Esophagus (tissue), 2 donors: Measurements from ENCODE around the gene MALRD1. TPM values are rescaled to one million over a fixed set of nuclear protein-coding genes. Genes with fewer than 3 reads are reported as not detected.

Source experiments
- H3K27ac ChIP-seq, 2 donors: one replicate each; pipeline ENCODE4 v1.5.1; 2013; ENCODE audit warnings: low read depth in 2 of 2, mild to moderate bottlenecking in 2 of 2, inconsistent platforms in 1 of 2, low read length in 1 of 2, moderate library complexity in 1 of 2
- H3K27me3 ChIP-seq, 2 donors: one replicate each; pipeline ENCODE4 v1.6.1; 2013; ENCODE audit warnings: low read length in 2 of 2, control low read depth in 1 of 2, mild to moderate bottlenecking in 1 of 2; ENCODE audit not compliant: insufficient read depth in 2 of 2, control insufficient read depth in 1 of 2
- H3K36me3 ChIP-seq, 2 donors: one replicate each; pipeline ENCODE4 v1.6.1; 2013; ENCODE audit warnings: low read length in 1 of 2; ENCODE audit not compliant: control insufficient read depth in 2 of 2, insufficient read depth in 2 of 2
- H3K4me1 ChIP-seq, 2 donors: one replicate each; pipeline ENCODE4 v1.6.1; 2013; ENCODE audit warnings: low read length in 1 of 2; ENCODE audit not compliant: control insufficient read depth in 2 of 2, insufficient read depth in 2 of 2
- H3K4me3 ChIP-seq, 2 donors: one replicate each; pipeline ENCODE4 v1.5.1; 2013; ENCODE audit warnings: low read length in 2 of 2, mild to moderate bottlenecking in 2 of 2, low read depth in 1 of 2, moderate library complexity in 1 of 2
- H3K9me3 ChIP-seq, 2 donors: one replicate each; pipeline ENCODE4 v1.6.1; 2013; ENCODE audit warnings: mild to moderate bottlenecking in 2 of 2, low read depth in 1 of 2, low read length in 1 of 2, moderate library complexity in 1 of 2; ENCODE audit not compliant: control insufficient read depth in 2 of 2, insufficient read depth in 1 of 2
- WGBS, 2 donors: extraction: QIAGEN DNeasy Blood & Tissue Kit; methylation state at CpG; one replicate each; pipeline ENCODE4 v1.1.7; 2013; 5-methylcytosine and 5-hydroxymethylcytosine counted together
- polyA plus RNA-seq, 2 donors: library from polyadenylated mRNA; stranded (reverse); fragments of 200-250 nt; gene quantifications; one replicate each; pipeline ENCODE4 v1.2.3, GENCODE V29; 2013
- donor health status: healthy with polysubstance abuse.
- donor health status: Bipolar disorder and iron deficiency.

MALRD1 gene
- polyA plus RNA-seq, 2 donors, result 0.07 to 0.14 TPM

DNA sequence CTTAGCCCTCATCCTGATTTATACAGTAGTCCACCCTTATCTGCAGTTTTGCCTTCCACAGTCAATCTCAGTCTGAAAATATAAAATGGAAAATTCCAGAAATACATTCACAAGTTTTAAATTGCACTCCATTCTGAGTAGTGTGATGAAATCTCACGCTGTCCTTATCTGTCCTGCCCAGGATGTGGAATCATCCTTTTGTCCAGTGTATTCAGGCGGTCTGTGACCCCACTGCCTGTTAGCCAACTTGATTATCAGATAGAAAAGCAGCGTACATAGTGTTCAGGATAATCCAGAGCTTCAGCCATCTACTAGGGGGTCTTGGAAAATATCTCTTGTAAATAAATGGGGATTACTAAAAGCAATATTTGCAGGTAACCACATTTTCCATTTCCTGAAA is 146.3 kb downstream of the MALRD1 start:
- Histone ChIP-seq H3K36me3 (no peaks in the 10 kb centered on the region), H3K4me1 (no peaks in the 10 kb centered on the region), H3K27ac (no peak overlapping the region), H3K27me3 (no peaks in the 10 kb centered on the region), H3K9me3 (no peaks in the 10 kb centered on the region), H3K4me3 (no peak overlapping the region)
- WGBS, 2 donors, result 79 to 82% methylated on average over 3 of the region's 3 CpGs

DNA sequence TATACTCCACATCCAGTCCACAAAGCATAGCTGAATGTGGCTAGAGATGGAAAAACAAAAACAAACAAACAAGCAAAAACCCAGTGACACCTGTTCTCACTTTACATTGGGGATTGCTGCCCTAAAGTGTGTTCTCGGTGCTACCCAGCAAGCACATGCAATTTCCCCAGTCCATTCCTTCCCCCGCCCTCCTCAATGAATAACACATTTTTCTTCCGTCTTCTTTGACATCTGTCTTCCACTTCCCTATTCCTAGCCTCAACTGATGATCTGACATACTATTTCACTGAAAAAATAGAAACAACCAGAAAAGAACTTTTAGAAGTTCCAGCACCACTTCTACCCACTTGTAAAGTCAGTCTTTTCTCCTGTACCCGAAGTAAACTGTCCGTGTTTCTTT is 147.1 kb downstream of the MALRD1 start:
- no peaks in the 10 kb centered on the region for H3K4me1 ChIP-seq
- no peak overlapping the region for H3K27ac ChIP-seq
- H3K27me3 ChIP-seq, result no peaks in the 10 kb centered on the region
- 83 to 84% methylated on average over 5 of the region's 5 CpGs for WGBS, 2 donors
- no peaks in the 10 kb centered on the region for H3K9me3 ChIP-seq
- no peak overlapping the region for H3K4me3 ChIP-seq
- no peaks in the 10 kb centered on the region for H3K36me3 ChIP-seq

GRCh38 chr10:19200211-19200610 is 151.6 kb downstream of the MALRD1 start:
- Histone ChIP-seq H3K27ac (no peak overlapping the region), H3K36me3 (no peaks in the 10 kb centered on the region), H3K9me3 (peaks cover 0 to 2% of the 10 kb centered on the region in 2 donors), H3K27me3 (no peaks in the 10 kb centered on the region), H3K4me1 (no peaks in the 10 kb centered on the region), H3K4me3 (no peak overlapping the region)
- WGBS, 2 donors, result 58 to 59% methylated on average over 2 of the region's 2 CpGs

DNA sequence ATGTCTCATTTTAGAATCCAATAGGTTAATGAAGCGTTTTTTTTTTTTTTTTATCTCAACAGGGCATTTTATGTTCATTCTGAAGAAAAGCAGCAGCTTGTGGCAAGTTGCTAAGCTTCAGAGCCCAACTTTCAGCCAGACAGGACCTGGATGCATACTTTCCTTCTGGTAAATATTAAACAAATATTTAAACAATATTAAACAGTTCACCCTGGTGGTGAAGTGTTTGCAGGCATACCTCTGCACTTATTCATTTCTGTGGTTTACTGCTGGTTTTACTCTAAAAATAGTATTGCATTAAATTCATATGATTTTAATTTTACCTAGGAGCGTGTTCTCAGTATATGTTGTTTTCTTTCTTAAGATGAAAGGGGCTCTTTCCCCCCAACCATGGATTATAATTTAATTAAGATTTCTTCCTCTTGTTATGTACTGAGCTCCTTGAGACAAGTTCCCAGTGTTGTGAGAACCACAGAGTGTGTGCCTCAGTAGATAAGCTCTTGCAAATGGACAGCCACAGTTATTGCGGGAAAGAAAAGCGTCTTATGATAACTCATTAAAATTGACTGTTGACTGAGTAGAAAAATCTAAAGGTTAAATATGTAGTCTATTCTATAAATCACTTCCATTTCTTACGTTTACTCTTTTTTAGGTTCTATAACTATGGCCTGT is 155.8 kb downstream of the MALRD1 start:
- Histone ChIP-seq H3K36me3 (no peaks in the 10 kb centered on the region), H3K27me3 (no peaks in the 10 kb centered on the region), H3K4me1 (no peaks in the 10 kb centered on the region), H3K4me3 (no peak overlapping the region), H3K27ac (no peak overlapping the region), H3K9me3 (peaks cover 0 to 2% of the 10 kb centered on the region in 2 donors)
- WGBS, 2 donors, result 75 to 76% methylated on average over 5 of the region's 5 CpGs

DNA sequence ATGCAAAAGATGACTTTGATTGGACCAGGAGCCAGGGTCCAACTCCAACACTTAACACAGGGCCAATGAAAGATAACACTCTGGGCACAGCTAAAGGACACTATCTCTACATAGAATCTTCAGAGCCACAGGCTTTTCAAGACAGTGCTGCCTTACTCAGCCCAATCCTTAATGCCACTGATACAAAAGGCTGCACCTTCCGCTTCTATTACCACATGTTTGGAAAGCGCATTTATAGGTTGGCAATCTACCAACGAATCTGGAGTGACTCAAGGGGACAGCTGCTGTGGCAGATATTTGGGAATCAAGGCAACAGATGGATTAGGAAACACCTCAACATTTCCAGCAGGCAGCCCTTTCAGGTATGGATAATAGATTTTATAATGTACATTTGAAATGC is 160.7 kb downstream of the MALRD1 start:
- WGBS, 2 donors, result 69 to 70% methylated on average over 3 of the region's 3 CpGs
- no peaks in the 10 kb centered on the region for H3K4me1 ChIP-seq
- no peaks in the 10 kb centered on the region for H3K36me3 ChIP-seq

GRCh38 chr10:19212590-19212989 is 164.0 kb downstream of the MALRD1 start:
- no peaks in the 10 kb centered on the region for H3K9me3 ChIP-seq
- WGBS, 2 donors, result 45 to 49% methylated on average over 5 of the region's 5 CpGs
- H3K36me3 ChIP-seq, result no peaks in the 10 kb centered on the region
- H3K4me1 ChIP-seq, result no peaks in the 10 kb centered on the region
- no peak overlapping the region for H3K27ac ChIP-seq
- H3K4me3 ChIP-seq, result no peak overlapping the region
- H3K27me3 ChIP-seq, result no peaks in the 10 kb centered on the region

More for the DNA sequence above, 160.7 kb downstream of the MALRD1 start:
- Histone ChIP-seq H3K4me3 (no peak overlapping the region), H3K9me3 (peaks cover 0 to 2% of the 10 kb centered on the region in 2 donors), H3K27me3 (no peaks in the 10 kb centered on the region), H3K27ac (no peak overlapping the region)

DNA sequence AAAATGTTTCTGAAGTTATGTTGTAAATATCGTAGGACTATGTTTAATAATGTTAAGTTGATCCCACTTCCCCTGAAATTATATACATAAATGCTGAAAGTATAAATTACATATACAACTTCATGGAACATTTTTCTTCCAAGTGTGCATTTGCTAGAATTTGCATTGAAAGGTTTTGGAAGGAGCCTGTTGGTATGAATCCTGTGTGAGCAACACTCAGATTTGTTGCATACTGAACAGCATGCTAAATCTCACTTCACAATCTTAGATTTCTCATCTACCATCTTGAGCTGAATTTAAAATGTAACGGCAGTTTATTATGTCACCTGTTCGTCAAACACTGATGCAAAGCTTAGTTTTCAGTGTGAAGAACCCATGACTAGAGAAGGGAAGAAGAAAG is 172.6 kb downstream of the MALRD1 start:
- Histone ChIP-seq H3K4me3 (no peak overlapping the region), H3K4me1 (no peaks in the 10 kb centered on the region), H3K9me3 (no peaks in the 10 kb centered on the region), H3K27me3 (no peaks in the 10 kb centered on the region), H3K36me3 (no peaks in the 10 kb centered on the region), H3K27ac (no peak overlapping the region)
- WGBS, 2 donors, result 79 to 83% methylated on average over 3 of the region's 3 CpGs

- no peak overlapping the region for H3K27ac ChIP-seq
- H3K9me3 ChIP-seq, result no peaks in the 10 kb centered on the region
- H3K27me3 ChIP-seq, result no peaks in the 10 kb centered on the region
- H3K4me1 ChIP-seq, result no peaks in the 10 kb centered on the region
- 88 to 94% methylated on average over 2 of the region's 2 CpGs for WGBS, 2 donors
- no peaks in the 10 kb centered on the region for H3K36me3 ChIP-seq
- no peak overlapping the region for H3K4me3 ChIP-seq
Measured at GRCh38 chr10:19226025-19226424, 177.4 kb downstream of the MALRD1 start.

GRCh38 chr10:19231034-19231433 is 182.4 kb downstream of the MALRD1 start:
- WGBS, 2 donors, result 72 to 82% methylated on average over 1 of the region's 1 CpG
- no peaks in the 10 kb centered on the region for H3K36me3 ChIP-seq
- H3K9me3 ChIP-seq, result no peaks in the 10 kb centered on the region
- H3K4me3 ChIP-seq, result no peak overlapping the region
- H3K27me3 ChIP-seq, result no peaks in the 10 kb centered on the region
- no peaks in the 10 kb centered on the region for H3K4me1 ChIP-seq
- no peak overlapping the region for H3K27ac ChIP-seq
